NB4 (cell line): ENCODE measurements around the gene CMYA5.

ENCODE experiments used
- MYC ChIP-seq: IDR thresholded peaks from 2 replicates; pipeline ENCODE4 v1.6.1; 2011; ENCODE audit warnings: low read depth, low read length
- POLR2A ChIP-seq: IDR thresholded peaks from 2 replicates; pipeline ENCODE4 v1.6.1; 2011; ENCODE audit warnings: mild to moderate bottlenecking; ENCODE audit not compliant: insufficient read length; ENCODE audit errors: extremely low read depth
- TF ChIP-seq, protein P1 (sequence below): IDR thresholded peaks from 2 replicates; pipeline ENCODE4 v1.6.1; 2011; ENCODE audit warnings: low read depth, low read length
- TF ChIP-seq, protein P2 (sequence below): IDR thresholded peaks from one replicate; pipeline ENCODE4 v1.5.1; 2012; ENCODE audit warnings: low read depth, low read length

DNA sequence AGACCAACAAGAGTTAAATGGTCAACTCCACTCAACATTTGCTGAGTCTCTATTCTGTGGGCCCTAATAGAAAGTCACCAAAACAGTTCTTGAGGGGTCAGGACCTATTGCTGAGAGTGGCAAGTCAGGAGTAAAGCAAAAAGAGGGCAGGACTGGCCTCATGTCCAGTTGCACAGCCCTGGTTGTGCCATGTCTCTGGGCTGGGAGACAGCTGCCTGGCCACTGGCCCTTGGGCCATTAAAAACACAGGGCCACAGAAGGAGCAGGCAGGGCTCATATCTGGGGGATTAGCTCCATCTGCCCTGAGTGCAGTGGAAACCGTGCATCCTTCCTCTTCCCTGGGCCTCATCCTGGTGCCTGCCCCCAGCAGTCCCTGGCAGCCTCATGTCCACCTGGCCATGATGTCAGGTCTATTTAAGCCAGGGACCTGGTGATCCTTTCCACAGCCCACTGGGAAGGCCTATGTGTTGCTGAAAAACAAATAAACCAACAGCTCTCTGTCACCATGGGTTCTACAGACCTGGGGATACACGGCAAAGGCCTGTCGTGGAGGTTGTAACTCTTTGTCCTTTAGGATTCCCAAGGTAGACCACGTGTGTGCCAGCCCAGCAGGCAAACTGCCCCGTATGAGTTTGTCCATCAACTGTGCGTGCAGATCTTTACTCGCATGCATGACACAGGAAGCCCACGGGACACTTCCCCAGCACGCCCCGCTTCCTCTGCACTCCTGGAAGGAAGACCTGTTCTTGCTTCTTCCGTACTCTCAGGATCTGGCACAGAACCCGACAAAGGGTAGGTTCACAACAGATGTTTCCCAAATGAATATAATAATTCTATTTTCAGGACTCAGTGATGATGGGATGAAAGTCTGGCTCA, 152.6 kb downstream of the CMYA5 start:
- TF ChIP-seq, protein P1, sequence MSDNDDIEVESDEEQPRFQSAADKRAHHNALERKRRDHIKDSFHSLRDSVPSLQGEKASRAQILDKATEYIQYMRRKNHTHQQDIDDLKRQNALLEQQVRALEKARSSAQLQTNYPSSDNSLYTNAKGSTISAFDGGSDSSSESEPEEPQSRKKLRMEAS: no peak
- TF ChIP-seq, protein P2, sequence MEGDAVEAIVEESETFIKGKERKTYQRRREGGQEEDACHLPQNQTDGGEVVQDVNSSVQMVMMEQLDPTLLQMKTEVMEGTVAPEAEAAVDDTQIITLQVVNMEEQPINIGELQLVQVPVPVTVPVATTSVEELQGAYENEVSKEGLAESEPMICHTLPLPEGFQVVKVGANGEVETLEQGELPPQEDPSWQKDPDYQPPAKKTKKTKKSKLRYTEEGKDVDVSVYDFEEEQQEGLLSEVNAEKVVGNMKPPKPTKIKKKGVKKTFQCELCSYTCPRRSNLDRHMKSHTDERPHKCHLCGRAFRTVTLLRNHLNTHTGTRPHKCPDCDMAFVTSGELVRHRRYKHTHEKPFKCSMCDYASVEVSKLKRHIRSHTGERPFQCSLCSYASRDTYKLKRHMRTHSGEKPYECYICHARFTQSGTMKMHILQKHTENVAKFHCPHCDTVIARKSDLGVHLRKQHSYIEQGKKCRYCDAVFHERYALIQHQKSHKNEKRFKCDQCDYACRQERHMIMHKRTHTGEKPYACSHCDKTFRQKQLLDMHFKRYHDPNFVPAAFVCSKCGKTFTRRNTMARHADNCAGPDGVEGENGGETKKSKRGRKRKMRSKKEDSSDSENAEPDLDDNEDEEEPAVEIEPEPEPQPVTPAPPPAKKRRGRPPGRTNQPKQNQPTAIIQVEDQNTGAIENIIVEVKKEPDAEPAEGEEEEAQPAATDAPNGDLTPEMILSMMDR: no peak
- TF ChIP-seq POLR2A (no peak), MYC (no peak)
